ENCODE results near the gene SMAD1. TPM values are rescaled to one million over a fixed set of nuclear protein-coding genes. Genes with fewer than 3 reads are reported as not detected.

Gene SMAD1
- total RNA-seq, 1 experiment from 2014 or later, result 21.1 TPM

- 0 out of 2 replicates have a peak, but pooled peaks cover 2% of the 10 kb centered on the region for H3K79me2 ChIP-seq (ENCODE audit: insufficient read depth, low read length)
- H3K9me3 Mint-ChIP-seq, result peaks cover 7 to 11% of the 10 kb centered on the region in 2 experiments
- H3K27me3 ChIP-seq (ENCODE audit: insufficient read depth, low read length), result no peaks in the 10 kb centered on the region
- no peak overlapping the region for H4K5ac ChIP-seq (ENCODE audit: insufficient read length, low read depth, low read length)
- no peak overlapping the region for H3K27ac Mint-ChIP-seq
- H3K4ac ChIP-seq (ENCODE audit: low read depth, low read length), result no peak overlapping the region
- peaks cover 0 to 3% (median 2%) of the 10 kb centered on the region in 3 experiments; a peak in 3 of 7 replicates for H3K36me3 Mint-ChIP-seq (ENCODE audit: insufficient read depth in 1 of 3, low read depth in 3 of 3)
- no peaks in the 10 kb centered on the region for H3K23me2 ChIP-seq (ENCODE audit: insufficient read length, low read depth, low read length, poor library complexity, severe bottlenecking)
- no peaks in the 10 kb centered on the region for H3K4me1 Mint-ChIP-seq
- no peak overlapping the region for H3K4me3 Mint-ChIP-seq
- H3K9ac ChIP-seq (ENCODE audit: extremely low read depth, insufficient read length, low read length), result no peak overlapping the region
- no peak overlapping the region for H2AK5ac ChIP-seq (ENCODE audit: insufficient read length, low read length)
- no peak overlapping the region for H2AFZ ChIP-seq (ENCODE audit: low read length)
- H3K79me1 ChIP-seq (ENCODE audit: insufficient read depth, low read depth, low read length, poor library complexity, severe bottlenecking), result no peaks in the 10 kb centered on the region
- H3K4me2 ChIP-seq (ENCODE audit: insufficient read depth, insufficient read length, low read length), result no peak overlapping the region
- H3K4me1 ChIP-seq (ENCODE audit: insufficient read depth, low read length), result no peaks in the 10 kb centered on the region
- no peak overlapping the region for H2BK5ac ChIP-seq (ENCODE audit: insufficient read length, low read length)
- no peak for TF ChIP-seq CTCF (conservative IDR thresholded peaks at IDR 0.05)
- no peak overlapping the region for H2BK20ac ChIP-seq (ENCODE audit: low read depth, low read length, poor library complexity, severe bottlenecking)
- H4K91ac ChIP-seq (ENCODE audit: insufficient read length, low read depth, low read length), result no peak overlapping the region
- no peak overlapping the region for H2BK120ac ChIP-seq (ENCODE audit: low read depth, low read length, poor library complexity, severe bottlenecking)
- no peak overlapping the region for H2BK15ac ChIP-seq (ENCODE audit: low read depth, low read length)
- no peak overlapping the region for H3K27ac ChIP-seq (ENCODE audit: insufficient read length, low read depth, low read length)
- H3K27me3 Mint-ChIP-seq (ENCODE audit: low read depth), result peaks cover 1% of the 10 kb centered on the region
- H4K20me1 ChIP-seq (ENCODE audit: control insufficient read depth, insufficient read depth, insufficient read length), result no peaks in the 10 kb centered on the region
- H3K9me3 ChIP-seq (ENCODE audit: control insufficient read depth, low read depth, low read length), result no peaks in the 10 kb centered on the region
- H4K8ac ChIP-seq (replicated peaks; ENCODE audit: insufficient read length, low read depth, low read length), result no peak overlapping the region
- H3T11ph ChIP-seq (ENCODE audit: low read length), result no peak overlapping the region
- no CpG with 5 or more reads among the region's 1 CpG for WGBS (ENCODE audit: extremely low coverage, insufficient read length, low lambda C conversion rate)
- no peak overlapping the region for H2BK12ac ChIP-seq (ENCODE audit: insufficient read length, low read depth, low read length)
- DNase-seq, result no peak
- H3K23ac ChIP-seq (ENCODE audit: insufficient read length, low read depth, low read length), result no peak overlapping the region
- no peak overlapping the region for H3K14ac ChIP-seq (ENCODE audit: insufficient read depth, low read length)
- H3K56ac ChIP-seq (ENCODE audit: insufficient read length, low read depth, low read length), result no peak overlapping the region
- no peak overlapping the region for H3K18ac ChIP-seq (ENCODE audit: insufficient read length, low read depth, low read length)
Measured at GRCh38 chr4:145451895-145452294, 29.8 kb upstream of the SMAD1 start.
